NCI-H2107 treated with DMSO at 0.1 percent for 48 hours (cell line): ENCODE measurements around the gene STK25.
A peak's percentile ranks its signal among the peaks of the same experiment; 100 is the strongest.

Experiments used
- DNase-seq: peaks from one replicate; lab custom pipeline; 2025; ENCODE audit not compliant: unreplicated experiment; lab: John Stamatoyannopoulos, UW

STK25 gene

GRCh38 chr2:241508240-241509154 lies at the start of gene STK25:
TSS of gene STK25 (minus strand) at chr2:241508584. CDS start at chr2:241508035, 549 bp downstream.
- DNase-seq: peak; percentile 78

GRCh38 chr2:241556746-241557145 lies 48.4 kb upstream of the STK25 start:
- no peak for DNase-seq

GRCh38 chr2:241555711-241556110 lies 47.3 kb upstream of the STK25 start:
- no peak for DNase-seq

GRCh38 chr2:241554610-241555322 lies 46.4 kb upstream of the STK25 start:
- no peak for DNase-seq

- DNase-seq: no peak
Measured at GRCh38 chr2:241553981-241554380, 45.6 kb upstream of the STK25 start.

GRCh38 chr2:241553512-241553830 lies 45.1 kb upstream of the STK25 start:
- DNase-seq: no peak

GRCh38 chr2:241551998-241552737 lies 43.8 kb upstream of the STK25 start:
- no peak for DNase-seq

GRCh38 chr2:241551599-241551997 lies 43.2 kb upstream of the STK25 start:
- DNase-seq: no peak

- no peak for DNase-seq
Measured at GRCh38 chr2:241550616-241551580, 42.5 kb upstream of the STK25 start.

GRCh38 chr2:241548451-241548835 lies 40.1 kb upstream of the STK25 start:
- DNase-seq: no peak

- DNase-seq: no peak
Measured at GRCh38 chr2:241547781-241548450, 39.5 kb upstream of the STK25 start.

GRCh38 chr2:241546771-241547498 lies 38.6 kb upstream of the STK25 start:
- no peak for DNase-seq

GRCh38 chr2:241545523-241546473 lies 37.4 kb upstream of the STK25 start:
- DNase-seq: no peak

- DNase-seq: no peak
Measured at GRCh38 chr2:241545106-241545505, 36.7 kb upstream of the STK25 start.

GRCh38 chr2:241542278-241542605 lies 33.9 kb upstream of the STK25 start:
- no peak for DNase-seq

GRCh38 chr2:241541564-241542277 lies 33.3 kb upstream of the STK25 start:
- no peak for DNase-seq

- no peak for DNase-seq
Measured at GRCh38 chr2:241540771-241541561, 32.6 kb upstream of the STK25 start.
